Measurements from ENCODE around the gene TUBA1A.
A peak's percentile ranks its signal among the peaks of the same experiment; 100 is the strongest.

DNA sequence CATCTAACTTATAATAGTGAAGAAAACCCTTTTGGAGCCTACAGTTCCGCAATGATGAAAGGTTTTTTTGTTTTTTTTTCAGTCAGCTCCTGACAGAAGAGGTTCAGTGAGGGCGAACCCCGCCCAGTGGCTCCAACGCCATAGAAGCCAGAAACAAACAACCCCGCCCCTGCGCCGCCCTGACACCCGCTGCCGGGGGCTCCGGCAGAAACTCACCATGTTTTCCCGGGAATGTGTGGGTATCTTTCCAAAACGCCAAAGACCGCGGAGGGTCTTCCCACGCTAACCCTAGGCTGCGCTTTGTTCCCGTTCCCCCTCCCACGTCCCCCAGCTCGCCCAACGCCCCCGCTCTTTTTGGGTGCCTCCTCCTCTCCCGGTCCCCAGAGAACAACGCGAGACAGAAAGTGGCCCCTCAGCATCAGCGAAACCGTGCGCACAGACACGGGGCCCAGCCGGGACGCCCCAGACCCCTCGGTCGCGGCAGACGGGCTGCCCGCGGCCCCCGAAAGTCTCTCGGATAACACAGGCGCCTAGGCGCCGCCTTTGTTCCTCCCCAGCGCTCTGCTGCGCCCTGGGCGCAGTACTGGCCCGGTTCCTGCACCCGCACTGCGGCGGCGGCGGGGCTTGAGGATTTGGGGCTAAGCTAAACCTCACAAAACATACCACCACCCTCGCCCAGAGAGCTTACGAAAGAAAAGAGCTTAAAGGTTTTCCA is 522 bp downstream of the TUBA1A start:
- TF ChIP-seq POLR2A (IDR thresholded peaks at IDR 0.05) = peak in 1 of 2 donors; percentile 25
- TF ChIP-seq, protein P1, sequence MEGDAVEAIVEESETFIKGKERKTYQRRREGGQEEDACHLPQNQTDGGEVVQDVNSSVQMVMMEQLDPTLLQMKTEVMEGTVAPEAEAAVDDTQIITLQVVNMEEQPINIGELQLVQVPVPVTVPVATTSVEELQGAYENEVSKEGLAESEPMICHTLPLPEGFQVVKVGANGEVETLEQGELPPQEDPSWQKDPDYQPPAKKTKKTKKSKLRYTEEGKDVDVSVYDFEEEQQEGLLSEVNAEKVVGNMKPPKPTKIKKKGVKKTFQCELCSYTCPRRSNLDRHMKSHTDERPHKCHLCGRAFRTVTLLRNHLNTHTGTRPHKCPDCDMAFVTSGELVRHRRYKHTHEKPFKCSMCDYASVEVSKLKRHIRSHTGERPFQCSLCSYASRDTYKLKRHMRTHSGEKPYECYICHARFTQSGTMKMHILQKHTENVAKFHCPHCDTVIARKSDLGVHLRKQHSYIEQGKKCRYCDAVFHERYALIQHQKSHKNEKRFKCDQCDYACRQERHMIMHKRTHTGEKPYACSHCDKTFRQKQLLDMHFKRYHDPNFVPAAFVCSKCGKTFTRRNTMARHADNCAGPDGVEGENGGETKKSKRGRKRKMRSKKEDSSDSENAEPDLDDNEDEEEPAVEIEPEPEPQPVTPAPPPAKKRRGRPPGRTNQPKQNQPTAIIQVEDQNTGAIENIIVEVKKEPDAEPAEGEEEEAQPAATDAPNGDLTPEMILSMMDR (IDR thresholded peaks at IDR 0.05) = no peak
